ENCODE data around the gene UBR4.

DNA sequence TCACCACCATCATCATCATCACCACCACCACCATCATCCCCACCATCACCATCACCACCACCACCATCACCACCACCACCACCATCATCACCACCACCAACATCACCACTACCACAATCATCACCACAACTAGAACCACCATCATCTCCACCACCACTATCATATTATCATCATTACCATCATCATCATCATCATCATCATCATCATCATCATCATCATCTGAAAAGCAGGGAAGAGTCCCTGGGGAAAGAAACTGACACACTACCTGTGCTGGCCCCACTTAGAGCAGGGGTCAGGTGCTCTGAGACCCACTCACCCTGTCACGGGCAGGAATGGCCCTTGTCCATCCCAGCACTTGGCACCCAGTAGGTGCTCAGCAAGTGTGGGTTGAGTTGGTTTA is 148.7 kb downstream of the UBR4 start:
- no peak for TF ChIP-seq POLR2A (IDR thresholded peaks at IDR 0.05)
- no peak for TF ChIP-seq CTCF (IDR thresholded peaks at IDR 0.05)

Measured in Peyer's patch (tissue), 4 donors.